ENCODE measurements around the gene NTF3.

- TF ChIP-seq, protein P1, sequence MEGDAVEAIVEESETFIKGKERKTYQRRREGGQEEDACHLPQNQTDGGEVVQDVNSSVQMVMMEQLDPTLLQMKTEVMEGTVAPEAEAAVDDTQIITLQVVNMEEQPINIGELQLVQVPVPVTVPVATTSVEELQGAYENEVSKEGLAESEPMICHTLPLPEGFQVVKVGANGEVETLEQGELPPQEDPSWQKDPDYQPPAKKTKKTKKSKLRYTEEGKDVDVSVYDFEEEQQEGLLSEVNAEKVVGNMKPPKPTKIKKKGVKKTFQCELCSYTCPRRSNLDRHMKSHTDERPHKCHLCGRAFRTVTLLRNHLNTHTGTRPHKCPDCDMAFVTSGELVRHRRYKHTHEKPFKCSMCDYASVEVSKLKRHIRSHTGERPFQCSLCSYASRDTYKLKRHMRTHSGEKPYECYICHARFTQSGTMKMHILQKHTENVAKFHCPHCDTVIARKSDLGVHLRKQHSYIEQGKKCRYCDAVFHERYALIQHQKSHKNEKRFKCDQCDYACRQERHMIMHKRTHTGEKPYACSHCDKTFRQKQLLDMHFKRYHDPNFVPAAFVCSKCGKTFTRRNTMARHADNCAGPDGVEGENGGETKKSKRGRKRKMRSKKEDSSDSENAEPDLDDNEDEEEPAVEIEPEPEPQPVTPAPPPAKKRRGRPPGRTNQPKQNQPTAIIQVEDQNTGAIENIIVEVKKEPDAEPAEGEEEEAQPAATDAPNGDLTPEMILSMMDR (IDR thresholded peaks at IDR 0.05 in 4 of 5, conservative IDR thresholded peaks at IDR 0.05 in 1 of 5): no peak
- no peak for TF ChIP-seq POLR2A (IDR thresholded peaks at IDR 0.05)
Measured at GRCh38 chr12:5434647-5435560, 3.0 kb downstream of the NTF3 start.

Measured in gastrocnemius medialis (tissue), 4 donors.